Smooth muscle cell of the brain vasculature (primary cell): ENCODE data around the gene CTBP2.

ENCODE experiments used
- DNase-seq: peaks from one replicate; pipeline ENCODE4 v3.0.0-alpha.2; 2012; ENCODE audit warnings: low read depth, low spot score

The CTBP2 gene

DNA sequence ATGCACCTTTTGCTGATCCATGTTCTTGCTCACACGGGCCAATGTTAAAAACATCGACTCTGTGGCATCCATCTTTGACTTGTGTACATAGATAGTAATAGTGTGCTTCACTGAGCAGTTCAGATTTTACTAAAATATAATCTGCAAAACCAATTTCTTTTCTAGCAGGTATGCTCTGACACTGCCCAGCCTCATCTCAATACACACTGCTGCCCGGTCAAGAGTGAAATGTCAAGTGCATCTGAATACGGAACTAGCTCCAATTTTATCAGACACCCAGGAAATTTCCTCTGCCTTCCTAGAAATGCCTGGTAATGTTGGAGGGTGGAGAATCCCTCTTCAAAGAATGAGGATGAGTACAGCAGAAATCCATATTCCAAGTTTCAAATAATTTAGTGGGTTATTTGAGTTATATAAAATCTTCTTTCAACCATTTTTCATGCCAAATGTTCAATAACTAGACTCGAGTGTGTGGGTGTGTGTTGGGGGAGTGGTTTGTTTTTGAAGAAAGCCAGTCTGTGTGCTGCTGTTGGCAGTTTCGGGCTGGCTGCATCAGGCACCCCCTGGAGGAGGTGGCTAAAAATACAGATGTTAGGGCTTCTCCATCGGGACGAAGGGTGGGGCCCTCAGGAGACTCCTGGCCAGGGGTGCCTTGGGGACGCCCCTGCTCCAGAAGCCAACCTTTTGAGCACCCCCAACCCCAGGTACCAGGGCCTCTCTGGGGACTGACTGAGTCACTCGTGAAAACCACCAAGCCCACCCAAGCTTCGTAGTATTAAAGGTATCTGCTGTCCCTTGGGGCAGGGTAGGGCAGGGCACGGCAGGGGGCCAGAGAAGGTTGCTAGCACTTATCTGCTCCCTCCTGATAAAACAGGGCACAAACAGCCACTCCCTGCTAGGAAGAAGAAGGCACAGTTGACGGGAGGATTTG lies 15.4 kb downstream of the CTBP2 start:
- no peak for DNase-seq

DNA sequence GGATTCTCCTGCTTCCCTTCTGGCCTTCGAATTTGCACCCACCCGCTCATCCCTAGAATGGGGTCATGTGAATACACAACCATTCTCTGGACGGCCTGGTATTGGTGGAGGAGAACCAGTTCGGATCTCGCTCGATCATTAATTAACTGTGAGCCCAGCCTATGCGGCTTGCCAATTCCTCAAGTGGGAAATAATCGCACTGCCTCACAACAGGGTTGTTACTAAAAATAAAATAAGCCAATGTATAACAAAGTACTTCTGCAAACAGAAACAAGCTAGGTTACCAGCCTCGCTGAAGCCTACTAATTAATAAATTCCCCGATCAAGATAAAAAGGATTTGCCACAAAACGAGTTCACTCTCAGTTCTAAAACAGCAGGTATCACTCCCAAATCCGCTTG lies 16.2 kb downstream of the CTBP2 start:
- no peak for DNase-seq

DNA sequence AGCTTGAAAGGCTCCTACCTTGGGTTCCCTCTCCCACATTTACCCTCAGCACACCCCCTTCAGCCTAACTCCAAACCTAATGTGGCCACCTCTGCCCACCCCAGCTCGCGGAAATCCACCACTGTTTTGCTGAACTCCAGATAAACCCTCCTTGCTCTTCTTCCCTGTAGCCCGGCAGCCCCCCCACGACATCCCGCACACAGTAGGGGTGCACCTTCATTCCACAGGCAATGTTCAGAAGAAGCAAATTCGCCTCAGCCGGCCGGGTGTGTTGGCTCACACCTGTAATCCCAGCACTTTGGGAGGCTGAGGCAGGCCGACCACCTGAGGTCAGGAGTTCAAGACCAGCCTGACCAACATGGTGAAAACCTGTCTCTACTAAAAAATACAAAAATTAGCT lies 17.4 kb downstream of the CTBP2 start:
- no peak for DNase-seq

DNA sequence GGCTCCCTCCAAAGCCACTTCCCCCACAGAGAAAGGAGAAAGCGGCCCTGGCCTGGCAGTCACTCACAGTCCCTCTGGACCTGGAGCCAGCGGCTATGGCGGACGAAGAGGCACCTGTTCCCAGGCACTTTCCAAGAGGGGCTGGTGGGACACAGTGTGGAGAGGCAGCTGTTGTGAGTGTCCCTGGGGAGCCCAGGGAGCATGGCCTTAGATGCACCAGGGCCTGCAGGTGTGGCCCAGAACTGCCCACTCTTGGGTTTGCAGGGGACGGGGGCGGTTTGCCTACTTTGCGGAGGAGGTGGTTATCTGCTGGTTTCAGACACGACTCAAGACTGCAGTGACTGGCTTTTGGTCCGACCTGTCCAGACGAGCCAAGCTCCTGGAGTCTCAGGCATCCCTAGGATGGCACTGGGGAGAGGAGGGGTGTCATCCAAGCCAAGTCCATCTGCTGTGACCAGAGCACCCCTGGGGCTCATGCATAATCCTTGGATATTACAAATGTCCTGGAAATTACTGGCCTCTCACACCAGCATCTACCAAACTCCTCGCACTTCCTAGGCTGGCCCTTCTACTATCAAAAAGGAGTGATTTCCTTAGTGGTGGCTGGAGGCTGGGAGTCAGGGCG lies 18.4 kb downstream of the CTBP2 start:
- DNase-seq: no peak

GRCh38 chr10:125141150-125141859 lies 19.1 kb downstream of the CTBP2 start:
- no peak for DNase-seq

DNA sequence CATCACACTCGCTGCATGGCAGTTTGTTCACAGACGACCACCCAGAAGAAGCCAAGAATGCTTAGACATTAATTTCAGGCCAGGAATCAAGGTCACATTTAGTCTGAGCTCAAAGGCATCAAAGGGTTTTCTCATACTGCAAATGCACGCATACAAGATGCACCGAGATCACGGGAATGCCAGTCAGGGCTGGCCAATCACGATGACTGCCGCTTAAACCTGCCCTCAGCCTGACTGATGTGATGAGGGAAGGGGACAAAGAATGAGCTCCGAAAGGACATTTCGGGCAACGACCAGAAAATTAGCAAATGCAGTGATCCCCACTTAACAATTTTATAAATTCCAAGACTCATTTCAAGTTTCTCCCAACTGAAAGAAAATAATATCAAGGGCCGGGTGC lies 20.2 kb downstream of the CTBP2 start:
- no peak for DNase-seq

GRCh38 chr10:125137601-125138438 lies 22.5 kb downstream of the CTBP2 start:
- no peak for DNase-seq

GRCh38 chr10:125136087-125136486 lies 24.3 kb downstream of the CTBP2 start:
- DNase-seq: no peak

DNA sequence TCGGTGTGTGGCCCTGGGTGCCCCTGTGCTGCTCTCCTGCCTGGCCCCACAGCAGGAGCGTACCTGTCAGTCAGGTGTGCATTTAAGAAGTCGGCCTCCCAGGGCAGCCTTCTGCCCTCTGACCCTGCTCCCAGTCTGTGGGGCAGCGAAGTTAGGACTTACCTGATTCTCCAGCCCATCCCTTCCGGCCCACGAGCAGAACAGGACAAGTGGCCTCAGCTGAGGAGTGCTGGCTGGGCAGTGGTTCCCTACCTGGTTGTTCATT lies 24.7 kb downstream of the CTBP2 start:
- DNase-seq: no peak

- no peak for DNase-seq
Measured at GRCh38 chr10:125134916-125135770, 25.2 kb downstream of the CTBP2 start.

- no peak for DNase-seq
Measured at GRCh38 chr10:125134483-125134848, 25.9 kb downstream of the CTBP2 start.

- no peak for DNase-seq
Measured at GRCh38 chr10:125133696-125134482, 26.5 kb downstream of the CTBP2 start.

DNA sequence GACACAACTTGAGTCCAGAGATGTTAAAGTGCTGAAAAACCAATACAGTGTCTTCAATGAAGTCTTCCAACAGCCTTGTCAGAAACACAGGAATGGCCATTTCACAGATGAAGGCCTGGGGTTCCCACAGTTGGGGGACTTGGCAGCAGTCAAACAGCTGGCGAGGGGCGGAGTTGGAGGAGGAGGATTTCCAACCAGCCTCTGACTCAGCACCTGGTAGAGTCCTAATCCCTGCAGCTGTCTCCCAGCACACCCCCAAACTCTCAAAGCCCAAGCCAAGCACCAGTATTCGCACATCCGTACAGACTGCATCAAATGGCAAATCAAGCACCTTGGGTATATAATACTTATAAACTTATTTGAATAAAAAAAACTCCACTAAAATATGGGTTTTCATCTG lies 28.0 kb downstream of the CTBP2 start:
- DNase-seq: no peak

GRCh38 chr10:125130916-125131315 lies 29.4 kb downstream of the CTBP2 start:
- DNase-seq: no peak

DNA sequence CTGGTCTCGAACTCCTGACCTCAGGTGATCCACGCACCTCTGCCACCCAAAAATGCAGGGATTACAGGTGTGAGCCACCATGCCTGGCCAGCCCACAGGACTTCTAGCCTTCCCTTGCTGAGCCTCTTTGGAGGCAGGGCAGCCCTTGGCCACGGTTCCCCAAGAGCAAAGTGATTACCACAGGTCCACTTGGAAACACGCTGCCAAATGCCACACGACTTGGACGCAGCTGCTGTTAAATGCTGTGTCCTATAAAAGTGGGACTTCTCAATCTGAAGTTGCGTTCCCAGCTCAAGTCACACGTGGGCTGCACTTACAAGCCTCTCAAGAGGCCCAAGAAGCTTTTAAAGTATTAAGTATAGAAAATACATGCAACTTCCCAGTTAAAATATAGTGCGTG lies 30.1 kb downstream of the CTBP2 start:
- DNase-seq: no peak

DNA sequence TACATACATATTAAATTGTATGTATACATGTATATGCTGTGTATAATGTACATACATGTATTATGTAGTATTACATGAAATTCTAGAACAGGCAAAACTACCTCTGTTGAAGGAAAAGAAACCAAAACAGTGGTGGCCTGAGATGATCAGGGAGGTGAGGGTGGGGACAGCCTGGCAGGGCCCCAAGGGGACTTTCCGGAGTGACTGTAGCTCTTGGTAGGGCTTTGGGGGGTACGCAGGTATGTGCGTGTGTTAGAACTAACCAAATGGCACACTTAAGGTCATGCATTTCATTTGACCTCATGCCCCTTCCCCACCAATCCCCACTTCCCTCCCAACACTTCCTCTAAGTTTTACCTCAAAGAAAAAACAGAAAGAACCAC lies 31.3 kb downstream of the CTBP2 start:
- DNase-seq: no peak

- no peak for DNase-seq
Measured at GRCh38 chr10:125128397-125129075, 31.8 kb downstream of the CTBP2 start.

GRCh38 chr10:125127986-125128385 lies 32.4 kb downstream of the CTBP2 start:
- no peak for DNase-seq

DNA sequence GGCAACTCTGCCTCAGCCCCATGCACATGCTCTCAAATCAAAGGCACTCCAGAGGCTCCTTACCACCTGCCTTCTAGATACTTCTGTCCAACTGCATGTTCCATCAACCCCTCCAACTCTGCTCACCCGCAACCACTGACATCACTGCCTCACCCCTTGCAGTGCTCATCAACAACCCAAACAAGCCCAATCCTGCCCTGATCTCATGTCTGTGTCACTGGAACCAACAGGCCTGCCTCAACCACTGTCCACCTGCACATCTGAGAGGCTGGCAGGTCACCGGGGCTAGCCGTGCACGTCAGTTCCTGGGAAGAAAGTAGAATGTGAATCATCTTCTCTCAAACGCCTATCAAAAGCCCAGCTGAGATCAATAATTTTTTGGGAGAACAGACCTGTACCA lies 33.3 kb downstream of the CTBP2 start:
- no peak for DNase-seq
